Activated T-helper 2 cell treated with anti-CD3 and anti-CD28 coated beads, Interferon-gamma antibody, Interleukin-2, Interleukin-4, amounts not matched to agents 10 μg/mL and 5 μg/mL and 100 μg/mL, durations not matched to agents 14 hours and 24 hours and 36 hours (primary cell): Measurements from ENCODE around the gene TREML4. TPM values are rescaled to one million over a fixed set of nuclear protein-coding genes. Genes with fewer than 3 reads are reported as not detected.
"Not testable (repeated sequence)": the region's sequence is repeated elsewhere in the genome, so short reads cannot be mapped to it uniquely, and the experiment has no call there.

Experiments
- DNase-seq: peaks from one replicate; pipeline ENCODE4 v3.0.0; 2021; ENCODE audit warnings: low spot score
- H3K27ac Mint-ChIP-seq: one replicate; pipeline ENCODE4 v1.8.0; 2021; ENCODE audit warnings: mixed read lengths
- H3K27me3 Mint-ChIP-seq: one replicate; pipeline ENCODE4 v1.8.0; 2021; ENCODE audit warnings: low read depth, mixed read lengths
- H3K36me3 Mint-ChIP-seq: one replicate; pipeline ENCODE4 v1.8.0; 2021; ENCODE audit warnings: low read depth, mixed read lengths
- H3K4me1 Mint-ChIP-seq: one replicate; pipeline ENCODE4 v1.8.0; 2021; ENCODE audit warnings: low read depth, mixed read lengths
- H3K4me3 Mint-ChIP-seq: one replicate; pipeline ENCODE4 v1.8.0; 2021; ENCODE audit warnings: low read depth, mild to moderate bottlenecking, moderate library complexity, mixed read lengths
- H3K9me3 Mint-ChIP-seq: one replicate; pipeline ENCODE4 v1.8.0; 2021; ENCODE audit warnings: mixed read lengths
- intact Hi-C: fragments of 100-400 bp; cut with micrococcal nuclease; formaldehyde crosslinking; loops from one replicate; pipeline ENCODE4 v1.15.1; 2023
- total RNA-seq: library from RNA; stranded (reverse); gene quantifications from 2 replicates; pipeline ENCODE4 v1.2.3, GENCODE V29; 2022

The TREML4 gene
- total RNA-seq, 1 donor from 2014 or later = not detected

GRCh38 chr6:41239467-41240159, 11.5 kb downstream of the TREML4 start:
- H3K27me3 Mint-ChIP-seq = peaks cover 52% of the 10 kb centered on the region
- DNase-seq = no peak
- H3K27ac Mint-ChIP-seq = no peak overlapping the region
- intact Hi-C loops = no loop called here
- no peaks in the 10 kb centered on the region for H3K36me3 Mint-ChIP-seq
- H3K4me3 Mint-ChIP-seq = no peak overlapping the region
- H3K4me1 Mint-ChIP-seq = no peaks in the 10 kb centered on the region
- H3K9me3 Mint-ChIP-seq = no peaks in the 10 kb centered on the region

- intact Hi-C loops = not testable (repeated sequence)
Observed at GRCh38 chr6:41246529-41246928, 18.4 kb downstream of the TREML4 start.

GRCh38 chr6:41247288-41247865, 19.2 kb downstream of the TREML4 start:
- Mint-ChIP-seq H3K27me3 (peaks cover 21% of the 10 kb centered on the region), H3K27ac (no peak overlapping the region), H3K9me3 (no peaks in the 10 kb centered on the region), H3K36me3 (no peaks in the 10 kb centered on the region), H3K4me3 (no peak overlapping the region), H3K4me1 (peaks cover 8% of the 10 kb centered on the region)
- no peak for DNase-seq
- intact Hi-C loops = no loop called here

More at GRCh38 chr6:41246529-41246928, 18.4 kb downstream of the TREML4 start:
- not testable (repeated sequence) for DNase-seq, H3K27ac Mint-ChIP-seq, H3K4me3 Mint-ChIP-seq, H3K36me3 Mint-ChIP-seq, H3K9me3 Mint-ChIP-seq, H3K4me1 Mint-ChIP-seq
- peaks cover 24% of the 10 kb centered on the region for H3K27me3 Mint-ChIP-seq

GRCh38 chr6:41247882-41248705, 19.9 kb downstream of the TREML4 start:
- Mint-ChIP-seq H3K4me3 (no peak overlapping the region), H3K27me3 (peaks cover 20% of the 10 kb centered on the region), H3K9me3 (no peaks in the 10 kb centered on the region), H3K4me1 (peaks cover 8% of the 10 kb centered on the region), H3K27ac (no peak overlapping the region), H3K36me3 (no peaks in the 10 kb centered on the region)
- intact Hi-C loops = no loop called here
- no peak for DNase-seq

GRCh38 chr6:41252401-41253169, 24.4 kb downstream of the TREML4 start:
- Mint-ChIP-seq H3K9me3 (no peaks in the 10 kb centered on the region), H3K27ac (no peak overlapping the region), H3K27me3 (peaks cover 7% of the 10 kb centered on the region), H3K4me1 (peaks cover 4% of the 10 kb centered on the region), H3K36me3 (no peaks in the 10 kb centered on the region), H3K4me3 (no peak overlapping the region)
- intact Hi-C loops = no loop called here
- DNase-seq = no peak

- Mint-ChIP-seq H3K9me3 (peaks cover 10% of the 10 kb centered on the region), H3K27ac (no peak overlapping the region), H3K27me3 (peaks cover 14% of the 10 kb centered on the region), H3K36me3 (no peaks in the 10 kb centered on the region), H3K4me3 (no peak overlapping the region), H3K4me1 (no peaks in the 10 kb centered on the region)
- DNase-seq = no peak
- intact Hi-C loops = no loop called here
Observed at GRCh38 chr6:41255110-41255509, 27.0 kb downstream of the TREML4 start.

- Mint-ChIP-seq H3K4me3 (no peak overlapping the region), H3K9me3 (peaks cover 14% of the 10 kb centered on the region), H3K27me3 (peaks cover 14% of the 10 kb centered on the region), H3K4me1 (no peaks in the 10 kb centered on the region), H3K36me3 (no peaks in the 10 kb centered on the region), H3K27ac (no peak overlapping the region)
- no peak for DNase-seq
- intact Hi-C loops = no loop called here
Observed at GRCh38 chr6:41255638-41256246, 27.6 kb downstream of the TREML4 start.

- no peak for DNase-seq
- H3K27ac Mint-ChIP-seq = no peak overlapping the region
- H3K9me3 Mint-ChIP-seq = peaks cover 17% of the 10 kb centered on the region
- no peak overlapping the region for H3K4me3 Mint-ChIP-seq
- intact Hi-C loops = no loop called here
- H3K36me3 Mint-ChIP-seq = no peaks in the 10 kb centered on the region
- H3K4me1 Mint-ChIP-seq = no peaks in the 10 kb centered on the region
- H3K27me3 Mint-ChIP-seq = peaks cover 14% of the 10 kb centered on the region
Observed at GRCh38 chr6:41256383-41256782, 28.2 kb downstream of the TREML4 start.

GRCh38 chr6:41257369-41258195, 29.4 kb downstream of the TREML4 start:
- H3K9me3 Mint-ChIP-seq = peaks cover 29% of the 10 kb centered on the region

GRCh38 chr6:41258196-41258493, 30.0 kb downstream of the TREML4 start:
- peaks cover 5% of the 10 kb centered on the region for H3K36me3 Mint-ChIP-seq
- H3K4me1 Mint-ChIP-seq = no peaks in the 10 kb centered on the region
- peaks cover 10% of the 10 kb centered on the region for H3K27me3 Mint-ChIP-seq
- H3K27ac Mint-ChIP-seq = no peak overlapping the region
- no peak for DNase-seq
- H3K4me3 Mint-ChIP-seq = no peak overlapping the region
- intact Hi-C loops = no loop called here
- H3K9me3 Mint-ChIP-seq = peaks cover 32% of the 10 kb centered on the region

More at GRCh38 chr6:41257369-41258195, 29.4 kb downstream of the TREML4 start:
- peaks cover 13% of the 10 kb centered on the region for H3K27me3 Mint-ChIP-seq
- DNase-seq = no peak
- no peak overlapping the region for H3K27ac Mint-ChIP-seq
- intact Hi-C loops = no loop called here
- H3K36me3 Mint-ChIP-seq = peaks cover 5% of the 10 kb centered on the region
- no peaks in the 10 kb centered on the region for H3K4me1 Mint-ChIP-seq
- H3K4me3 Mint-ChIP-seq = no peak overlapping the region

- H3K27me3 Mint-ChIP-seq = peaks cover 21% of the 10 kb centered on the region
- DNase-seq = no peak
- H3K9me3 Mint-ChIP-seq = peaks cover 39% of the 10 kb centered on the region
- H3K4me1 Mint-ChIP-seq = no peaks in the 10 kb centered on the region
- intact Hi-C loops = no loop called here
- no peak overlapping the region for H3K27ac Mint-ChIP-seq
- no peak overlapping the region for H3K4me3 Mint-ChIP-seq
- H3K36me3 Mint-ChIP-seq = peaks cover 5% of the 10 kb centered on the region
Observed at GRCh38 chr6:41262401-41262800, 34.3 kb downstream of the TREML4 start.

- no peak for DNase-seq
- Mint-ChIP-seq H3K27me3 (peaks cover 21% of the 10 kb centered on the region), H3K27ac (no peak overlapping the region), H3K9me3 (peaks cover 39% of the 10 kb centered on the region), H3K36me3 (peaks cover 5% of the 10 kb centered on the region), H3K4me3 (no peak overlapping the region), H3K4me1 (no peaks in the 10 kb centered on the region)
- intact Hi-C loops = no loop called here
Observed at GRCh38 chr6:41263267-41263666, 35.1 kb downstream of the TREML4 start.
